ENCODE data around the gene CATSPERB.

GRCh38 chr14:91679273-91679672 is 52.6 kb downstream of the CATSPERB start:
- TF ChIP-seq CTCF (IDR thresholded peaks at IDR 0.05) (no peak), POLR2A (IDR thresholded peaks at IDR 0.05) (no peak)

Data from uterus (tissue), 2 donors.